Fibroblast of skin of left quadriceps (primary cell): Measurements from ENCODE around the gene IL15.
"Not testable (repeated sequence)": the region's sequence is repeated elsewhere in the genome, so short reads cannot be mapped to it uniquely, and the experiment has no call there.

Experiments used
- DNase-seq, 2 experiments: peaks; one replicate each; pipeline ENCODE4 v3.0.0-alpha.2; 2013; ENCODE audit warnings: low read depth in 2 of 2

Gene IL15

GRCh38 chr4:141636082-141636770 lies at the start of gene IL15:
Gene IL15 (plus strand): TSS chr4:141636583. CDS start chr4:141719465, 82,882 bp downstream.
- no peak for DNase-seq

GRCh38 chr4:141587897-141588296 lies 48.5 kb upstream of the IL15 start:
- DNase-seq: no peak

- DNase-seq: no peak
Measured at GRCh38 chr4:141595531-141595930, 40.9 kb upstream of the IL15 start.

- peak; percentile 16 to 26 for DNase-seq
Measured at GRCh38 chr4:141599853-141600252, 36.5 kb upstream of the IL15 start.

- DNase-seq: not testable (repeated sequence)
Measured at GRCh38 chr4:141604683-141605082, 31.7 kb upstream of the IL15 start.

- no peak for DNase-seq
Measured at GRCh38 chr4:141605425-141605856, 30.9 kb upstream of the IL15 start.

GRCh38 chr4:141609243-141609642 lies 27.1 kb upstream of the IL15 start:
- no peak for DNase-seq

- DNase-seq: no peak
Measured at GRCh38 chr4:141610365-141610764, 26.0 kb upstream of the IL15 start.

- DNase-seq: no peak
Measured at GRCh38 chr4:141614878-141615586, 21.4 kb upstream of the IL15 start.

GRCh38 chr4:141615587-141615918 lies 20.8 kb upstream of the IL15 start:
- not testable (repeated sequence) for DNase-seq

- DNase-seq: no peak
Measured at GRCh38 chr4:141620715-141621114, 15.7 kb upstream of the IL15 start.

GRCh38 chr4:141625023-141625422 lies 11.4 kb upstream of the IL15 start:
- no peak for DNase-seq

- no peak for DNase-seq
Measured at GRCh38 chr4:141630854-141631253, 5.5 kb upstream of the IL15 start.

- no peak for DNase-seq
Measured at GRCh38 chr4:141635736-141636081, 674 bp upstream of the IL15 start.

GRCh38 chr4:141636771-141637460 lies 533 bp downstream of the IL15 start:
- DNase-seq: peak in 1 of 2 experiments; percentile 15

GRCh38 chr4:141637565-141637964 lies 1.2 kb downstream of the IL15 start:
- no peak for DNase-seq

GRCh38 chr4:141638230-141638629 lies 1.8 kb downstream of the IL15 start:
- no peak for DNase-seq

- no peak for DNase-seq
Measured at GRCh38 chr4:141640696-141641095, 4.3 kb downstream of the IL15 start.

- no peak for DNase-seq
Measured at GRCh38 chr4:141642063-141642462, 5.7 kb downstream of the IL15 start.

- DNase-seq: no peak
Measured at GRCh38 chr4:141642711-141643110, 6.3 kb downstream of the IL15 start.

- peak in 1 of 2 experiments; percentile 16 for DNase-seq
Measured at GRCh38 chr4:141643557-141643956, 7.2 kb downstream of the IL15 start.

GRCh38 chr4:141645611-141646340 lies 9.4 kb downstream of the IL15 start:
- DNase-seq: peak in 1 of 2 experiments; percentile 24
